Keratinocyte (primary cell): ENCODE results near the gene ADGRG6. TPM values are rescaled to one million over a fixed set of nuclear protein-coding genes. Genes with fewer than 3 reads are reported as not detected.

Experiments
- DNase-seq: peaks from one replicate; pipeline ENCODE4 v3.0.0-alpha.2; 2011; ENCODE audit warnings: low read depth, missing footprints, low spot score
- FAIRE-seq: peaks from 2 replicates; lab custom pipeline; 2011; peaks lifted over from hg19 to GRCh38; lab: Jason Lieb, UNC
- H2AFZ ChIP-seq: 2 replicates; pipeline ENCODE4 v1.6.0; 2012; ENCODE audit warnings: low read length, control low read depth, inconsistent platforms; ENCODE audit not compliant: control insufficient read depth
- H3K27ac ChIP-seq: 2 replicates; pipeline ENCODE4 v1.5.1; 2011; ENCODE audit warnings: low read length; ENCODE audit not compliant: control insufficient read depth, insufficient read depth
- H3K27me3 ChIP-seq: 3 replicates; pipeline ENCODE4 v1.6.0; 2011; ENCODE audit warnings: low read length; ENCODE audit not compliant: control insufficient read depth, insufficient read depth; ENCODE audit errors: extremely low read depth
- H3K36me3 ChIP-seq, 2 experiments: 2 replicates in 1 of 2; 3 replicates in 1 of 2; pipeline ENCODE4 v1.5.1; 2011; ENCODE audit warnings: low read length in 2 of 2, mild to moderate bottlenecking in 1 of 2; ENCODE audit not compliant: control insufficient read depth in 2 of 2, insufficient read depth in 2 of 2; ENCODE audit errors: extremely low read depth in 1 of 2
- H3K4me1 ChIP-seq: 3 replicates; pipeline ENCODE4 v1.5.1; 2011; ENCODE audit warnings: low read length; ENCODE audit not compliant: control insufficient read depth, insufficient read depth; ENCODE audit errors: extremely low read depth
- H3K4me2 ChIP-seq: 3 replicates; pipeline ENCODE4 v1.6.0; 2011; ENCODE audit warnings: low read depth, low read length; ENCODE audit not compliant: control insufficient read depth, insufficient read depth; ENCODE audit errors: extremely low read depth
- H3K4me3 ChIP-seq, 3 experiments: fragments of 200-600 bp in 1 of 3; sonication (generic) in 1 of 3; 2 replicates in 2 of 3; 3 replicates in 1 of 3; pipeline ENCODE4 v1.5.1; 2011 to 2016; ENCODE audit warnings: low read length in 3 of 3, mild to moderate bottlenecking in 3 of 3, control low read depth in 2 of 3, inconsistent platforms in 1 of 3, low read depth in 1 of 3, mixed read lengths in 1 of 3, mixed run types in 1 of 3, moderate library complexity in 1 of 3; ENCODE audit not compliant: control insufficient read depth in 2 of 3, insufficient read depth in 2 of 3; ENCODE audit errors: extremely low read depth in 1 of 3
- H3K79me2 ChIP-seq: 2 replicates; pipeline ENCODE4 v1.6.0; 2012; ENCODE audit warnings: low read length; ENCODE audit not compliant: control insufficient read depth, insufficient read depth
- H3K9ac ChIP-seq: 3 replicates; pipeline ENCODE4 v1.6.0; 2011; ENCODE audit warnings: low read length; ENCODE audit not compliant: control insufficient read depth, insufficient read depth; ENCODE audit errors: extremely low read depth
- H3K9me1 ChIP-seq: 3 replicates; pipeline ENCODE4 v1.6.0; 2011; ENCODE audit warnings: low read length; ENCODE audit not compliant: control insufficient read depth, insufficient read depth; ENCODE audit errors: extremely low read depth
- H3K9me3 ChIP-seq: 2 replicates; pipeline ENCODE4 v1.5.1; 2012; ENCODE audit warnings: low read depth, low read length; ENCODE audit not compliant: control insufficient read depth
- H4K20me1 ChIP-seq: 3 replicates; pipeline ENCODE4 v1.6.0; 2011; ENCODE audit warnings: low read length; ENCODE audit not compliant: control insufficient read depth, insufficient read depth; ENCODE audit errors: extremely low read depth
- EZH2 ChIP-seq: IDR thresholded peaks from one replicate; pipeline ENCODE4 v1.6.1; 2012; ENCODE audit warnings: inconsistent platforms, mild to moderate bottlenecking, low read length, moderate library complexity
- dilution Hi-C: fragments of 300-500 bp; cut with MboI; formaldehyde crosslinking; loops from one replicate; pipeline ENCODE4 v1.7.0; 2020; ENCODE audit warnings: low sequenced_read_pairs; ENCODE audit not compliant: extremely low pct_ligation_motif_present
- polyA plus RNA-seq, 5 experiments: library from polyadenylated mRNA; depleted of rRNA in 3 of 5; stranded (reverse) in 3 of 5; stranded (forward) in 1 of 5; unstranded in 1 of 5; fragments of >200 nt; gene quantifications; 1 replicate in 1 of 5; 2 replicates in 3 of 5; 3 replicates in 1 of 5; pipeline versions ENCODE4 v1.2.1 to v1.2.3, GENCODE V29; 2011 to 2012; ENCODE audit warnings: missing spikeins in 2 of 5, low read depth in 1 of 5, low replicate concordance in 1 of 5
- TF ChIP-seq, protein P1 (sequence below), 3 experiments: IDR thresholded peaks in 1 of 3; conservative IDR thresholded peaks in 1 of 3; optimal IDR thresholded peaks in 1 of 3; 2 replicates in 2 of 3; 3 replicates in 1 of 3; pipeline versions ENCODE3 to v1.5.1; 2011; ENCODE audit warnings: low read length in 3 of 3, mild to moderate bottlenecking in 3 of 3, moderate library complexity in 2 of 3, control low read depth in 1 of 3, inconsistent platforms in 1 of 3; ENCODE audit not compliant: insufficient read depth in 2 of 3; ENCODE audit errors: extremely low read depth in 1 of 3

Gene ADGRG6
- polyA plus RNA-seq, 1 donor (not counting 4 experiments of a cell fraction or from before 2014, with no cell fraction given) = 20.1 TPM

DNA sequence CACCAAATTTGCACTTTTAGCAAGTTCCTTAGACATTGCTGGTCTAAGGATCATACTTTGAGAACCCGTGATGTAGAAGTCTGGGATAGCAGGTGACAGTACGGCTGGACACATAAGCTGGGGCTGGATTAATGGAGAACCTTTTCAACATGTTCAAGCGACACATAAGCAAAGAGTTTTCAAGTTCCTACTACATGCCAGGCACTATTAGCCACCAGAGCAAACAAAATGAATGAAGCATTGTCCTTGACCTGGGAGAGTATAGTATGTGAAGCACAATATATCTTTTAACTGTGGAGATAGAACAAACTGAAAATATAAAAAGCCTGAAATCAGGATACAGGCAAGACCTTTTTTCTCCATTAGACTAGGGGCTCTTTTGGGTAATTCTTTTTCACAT is 102.9 kb downstream of the ADGRG6 start:
- Histone ChIP-seq H3K4me1 (no peaks in the 10 kb centered on the region), H4K20me1 (no peaks in the 10 kb centered on the region), H3K4me3 (no peak overlapping the region), H3K27ac (no peak overlapping the region), H3K4me2 (no peak overlapping the region), H3K9ac (no peak overlapping the region), H2AFZ (no peak overlapping the region), H3K36me3 (no peaks in the 10 kb centered on the region), H3K27me3 (no peaks in the 10 kb centered on the region), H3K79me2 (no peaks in the 10 kb centered on the region), H3K9me3 (no peaks in the 10 kb centered on the region), H3K9me1 (no peaks in the 10 kb centered on the region)
- no peak for FAIRE-seq
- no peak for TF ChIP-seq EZH2
- TF ChIP-seq, protein P1, sequence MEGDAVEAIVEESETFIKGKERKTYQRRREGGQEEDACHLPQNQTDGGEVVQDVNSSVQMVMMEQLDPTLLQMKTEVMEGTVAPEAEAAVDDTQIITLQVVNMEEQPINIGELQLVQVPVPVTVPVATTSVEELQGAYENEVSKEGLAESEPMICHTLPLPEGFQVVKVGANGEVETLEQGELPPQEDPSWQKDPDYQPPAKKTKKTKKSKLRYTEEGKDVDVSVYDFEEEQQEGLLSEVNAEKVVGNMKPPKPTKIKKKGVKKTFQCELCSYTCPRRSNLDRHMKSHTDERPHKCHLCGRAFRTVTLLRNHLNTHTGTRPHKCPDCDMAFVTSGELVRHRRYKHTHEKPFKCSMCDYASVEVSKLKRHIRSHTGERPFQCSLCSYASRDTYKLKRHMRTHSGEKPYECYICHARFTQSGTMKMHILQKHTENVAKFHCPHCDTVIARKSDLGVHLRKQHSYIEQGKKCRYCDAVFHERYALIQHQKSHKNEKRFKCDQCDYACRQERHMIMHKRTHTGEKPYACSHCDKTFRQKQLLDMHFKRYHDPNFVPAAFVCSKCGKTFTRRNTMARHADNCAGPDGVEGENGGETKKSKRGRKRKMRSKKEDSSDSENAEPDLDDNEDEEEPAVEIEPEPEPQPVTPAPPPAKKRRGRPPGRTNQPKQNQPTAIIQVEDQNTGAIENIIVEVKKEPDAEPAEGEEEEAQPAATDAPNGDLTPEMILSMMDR (optimal IDR thresholded peaks at IDR 0.05 in 1 of 3, IDR thresholded peaks at IDR 0.05 in 1 of 3, conservative IDR thresholded peaks at IDR 0.05 in 1 of 3; ENCODE audit: extremely low read depth in 1 of 3, insufficient read depth in 2 of 3, low read length in 3 of 3) = no peak
- no peak for DNase-seq
- dilution Hi-C loops = no loop called here

- H3K9ac ChIP-seq = no peak overlapping the region
- H3K27ac ChIP-seq = no peak overlapping the region
- DNase-seq = no peak
- no peaks in the 10 kb centered on the region for H4K20me1 ChIP-seq
- TF ChIP-seq, protein P1 (optimal IDR thresholded peaks at IDR 0.05 in 1 of 3, IDR thresholded peaks at IDR 0.05 in 1 of 3, conservative IDR thresholded peaks at IDR 0.05 in 1 of 3; ENCODE audit: extremely low read depth in 1 of 3, insufficient read depth in 2 of 3, low read length in 3 of 3) = no peak
- TF ChIP-seq EZH2 = no peak
- H3K4me2 ChIP-seq = no peak overlapping the region
- no peaks in the 10 kb centered on the region for H3K36me3 ChIP-seq
- no peak for FAIRE-seq
- H2AFZ ChIP-seq = no peak overlapping the region
- no peaks in the 10 kb centered on the region for H3K4me1 ChIP-seq
- dilution Hi-C loops = no loop called here
- no peaks in the 10 kb centered on the region for H3K9me1 ChIP-seq
- no peaks in the 10 kb centered on the region for H3K27me3 ChIP-seq
- no peak overlapping the region for H3K4me3 ChIP-seq
- no peaks in the 10 kb centered on the region for H3K79me2 ChIP-seq
- no peaks in the 10 kb centered on the region for H3K9me3 ChIP-seq
Measured at GRCh38 chr6:142406131-142406530, 104.3 kb downstream of the ADGRG6 start.
